Activated gamma-delta T cell treated with Interleukin-2 at 50 U/mL for 16 hours (primary cell): Measurements from ENCODE around the gene PTGDR.

Experiments used
- DNase-seq: peaks from one replicate; pipeline ENCODE4 v3.0.0-alpha.2; 2020

Gene PTGDR

GRCh38 chr14:52266179-52266578 is 1.3 kb upstream of the PTGDR start:
- no peak for DNase-seq

DNA sequence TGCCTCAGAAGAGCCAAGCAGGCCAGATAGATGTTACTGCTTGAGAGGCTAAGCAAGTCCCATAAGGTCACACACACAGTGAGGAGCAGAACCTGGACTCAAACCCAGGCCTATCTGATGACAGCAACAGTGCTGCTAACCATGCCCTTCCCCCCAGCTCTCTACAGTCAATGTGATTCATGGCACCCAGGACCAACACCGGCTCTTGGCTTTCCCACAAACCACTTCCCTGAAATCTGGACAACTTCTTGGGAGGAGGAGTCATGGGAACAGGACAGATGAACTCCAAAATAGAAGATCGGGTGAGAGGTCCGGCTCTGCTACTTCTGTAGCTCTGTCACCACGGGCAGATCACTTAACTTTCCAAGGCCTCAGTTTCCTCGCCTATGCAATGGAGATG is 716 bp upstream of the PTGDR start:
- DNase-seq, result no peak

DNA sequence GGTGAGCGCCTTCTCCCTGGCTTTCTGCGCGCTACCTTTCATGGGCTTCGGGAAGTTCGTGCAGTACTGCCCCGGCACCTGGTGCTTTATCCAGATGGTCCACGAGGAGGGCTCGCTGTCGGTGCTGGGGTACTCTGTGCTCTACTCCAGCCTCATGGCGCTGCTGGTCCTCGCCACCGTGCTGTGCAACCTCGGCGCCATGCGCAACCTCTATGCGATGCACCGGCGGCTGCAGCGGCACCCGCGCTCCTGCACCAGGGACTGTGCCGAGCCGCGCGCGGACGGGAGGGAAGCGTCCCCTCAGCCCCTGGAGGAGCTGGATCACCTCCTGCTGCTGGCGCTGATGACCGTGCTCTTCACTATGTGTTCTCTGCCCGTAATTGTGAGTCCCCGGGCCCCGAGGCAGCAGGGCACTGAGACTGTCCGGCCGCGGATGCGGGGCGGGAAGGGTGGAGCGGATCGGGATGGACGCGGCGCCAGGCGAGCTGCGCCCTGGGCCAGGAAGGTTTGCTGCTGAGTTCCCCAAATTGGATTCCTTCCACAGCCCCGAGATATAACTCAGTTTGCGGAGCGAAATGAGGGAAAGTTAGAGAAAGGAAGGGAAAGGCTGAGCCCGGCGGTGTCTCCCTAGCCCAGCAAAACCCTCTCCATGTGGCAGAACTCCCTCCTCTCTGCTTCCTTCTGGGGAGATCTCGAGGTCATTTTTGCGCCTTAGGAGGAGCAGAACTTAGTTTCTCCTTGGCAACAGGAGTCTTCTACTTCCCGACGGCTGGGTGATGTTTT is 972 bp downstream of the PTGDR start:
- peak; percentile 20 for DNase-seq

- DNase-seq, result no peak
Measured at GRCh38 chr14:52269100-52269499, 1.6 kb downstream of the PTGDR start.

- no peak for DNase-seq
Measured at GRCh38 chr14:52269982-52270381, 2.5 kb downstream of the PTGDR start.

DNA sequence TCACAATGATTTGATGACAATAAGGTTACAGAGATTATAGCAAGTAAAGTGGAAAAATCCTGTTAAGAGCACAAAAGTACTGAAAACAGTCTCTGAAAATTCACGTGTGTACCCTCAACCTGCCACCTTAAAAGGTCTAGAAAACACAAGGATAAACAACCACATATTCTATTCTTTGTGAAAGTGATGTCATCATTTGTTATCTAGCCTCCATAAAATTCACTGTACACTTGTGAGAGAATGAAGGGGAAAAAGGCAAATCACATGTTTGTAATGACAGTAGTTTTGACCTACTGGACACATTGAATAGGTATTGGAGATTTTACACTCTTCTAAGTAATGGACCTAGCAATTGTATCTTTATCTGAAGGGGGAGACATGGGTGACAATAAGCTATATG is 4.0 kb downstream of the PTGDR start:
- DNase-seq, result no peak

DNA sequence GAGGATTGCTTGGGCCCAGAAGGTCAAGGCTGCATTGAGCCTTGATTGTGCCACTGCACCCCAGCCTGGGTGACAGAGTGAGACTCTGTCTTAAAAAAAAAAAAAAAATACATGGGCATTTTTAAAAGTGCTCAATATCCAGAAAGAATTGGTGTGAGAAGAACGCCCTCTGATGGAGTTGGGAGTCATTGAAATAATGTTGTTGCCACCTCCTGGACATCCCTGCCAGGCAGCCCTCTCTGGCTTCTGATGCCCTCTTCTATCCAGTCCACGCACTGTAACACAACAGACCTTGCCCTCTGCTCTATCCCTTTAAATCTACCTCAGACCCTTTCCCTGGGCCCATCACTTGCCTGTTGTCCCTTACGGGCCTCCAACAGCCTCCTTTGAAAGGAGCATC is 4.9 kb downstream of the PTGDR start:
- DNase-seq, result peak; percentile 23

- DNase-seq, result no peak
Measured at GRCh38 chr14:52275372-52275771, 7.9 kb downstream of the PTGDR start.

DNA sequence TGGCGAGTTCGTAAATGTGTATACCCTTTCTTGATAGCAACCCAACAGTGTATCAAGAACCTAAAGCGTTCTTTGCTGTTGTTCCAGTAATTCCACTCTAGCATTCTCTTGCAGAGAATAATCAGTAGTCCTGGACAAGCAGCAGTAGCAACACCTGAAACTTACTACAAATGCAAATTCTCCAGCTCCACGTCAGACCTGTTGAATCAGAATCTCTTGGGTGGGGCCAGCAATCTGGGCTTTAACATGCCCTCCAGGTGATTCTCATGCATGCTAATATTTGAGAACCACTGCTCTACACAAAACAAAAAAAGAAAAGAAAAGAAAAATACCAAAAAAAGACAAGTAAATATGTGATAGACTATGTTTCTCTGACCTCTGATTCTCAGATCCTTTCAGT is 10.1 kb downstream of the PTGDR start:
- no peak for DNase-seq

DNA sequence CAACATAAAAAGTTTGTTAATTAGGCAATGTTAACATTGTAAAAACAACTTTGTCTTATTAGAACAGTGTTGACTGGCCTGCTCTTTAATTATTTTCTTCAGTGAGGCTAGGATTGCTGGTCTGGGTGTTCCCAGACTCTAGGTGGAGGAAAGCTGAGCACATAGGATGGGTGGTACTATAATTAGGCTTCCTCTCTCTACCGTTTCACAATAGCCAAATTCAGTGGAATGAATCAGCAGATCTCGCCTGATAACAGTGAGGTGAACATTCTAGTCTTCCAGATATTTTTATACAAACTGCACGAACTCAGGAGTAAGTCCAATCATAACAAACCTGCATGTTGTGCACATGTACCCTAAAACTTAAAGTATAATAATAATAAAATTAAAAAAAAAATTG is 11.9 kb downstream of the PTGDR start:
- no peak for DNase-seq

DNA sequence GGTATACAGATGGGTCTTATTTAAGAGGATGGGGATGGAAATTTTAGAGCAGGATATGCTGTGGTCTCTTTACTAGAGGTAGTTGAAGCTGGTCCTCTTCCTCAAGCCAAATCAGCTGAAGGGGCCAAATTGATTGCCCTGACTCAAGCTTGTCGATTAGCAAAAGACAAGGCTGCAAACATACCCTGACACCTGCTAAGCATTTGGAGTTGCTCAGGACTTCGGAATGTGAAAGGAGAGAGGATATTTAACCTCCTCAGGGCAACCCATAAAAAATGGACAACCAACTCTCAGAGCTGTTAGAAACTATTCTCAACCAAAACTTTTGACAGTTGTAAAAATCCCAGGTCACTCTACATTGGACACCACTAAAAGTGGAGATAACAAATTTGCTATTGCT is 15.6 kb downstream of the PTGDR start:
- DNase-seq, result no peak

DNA sequence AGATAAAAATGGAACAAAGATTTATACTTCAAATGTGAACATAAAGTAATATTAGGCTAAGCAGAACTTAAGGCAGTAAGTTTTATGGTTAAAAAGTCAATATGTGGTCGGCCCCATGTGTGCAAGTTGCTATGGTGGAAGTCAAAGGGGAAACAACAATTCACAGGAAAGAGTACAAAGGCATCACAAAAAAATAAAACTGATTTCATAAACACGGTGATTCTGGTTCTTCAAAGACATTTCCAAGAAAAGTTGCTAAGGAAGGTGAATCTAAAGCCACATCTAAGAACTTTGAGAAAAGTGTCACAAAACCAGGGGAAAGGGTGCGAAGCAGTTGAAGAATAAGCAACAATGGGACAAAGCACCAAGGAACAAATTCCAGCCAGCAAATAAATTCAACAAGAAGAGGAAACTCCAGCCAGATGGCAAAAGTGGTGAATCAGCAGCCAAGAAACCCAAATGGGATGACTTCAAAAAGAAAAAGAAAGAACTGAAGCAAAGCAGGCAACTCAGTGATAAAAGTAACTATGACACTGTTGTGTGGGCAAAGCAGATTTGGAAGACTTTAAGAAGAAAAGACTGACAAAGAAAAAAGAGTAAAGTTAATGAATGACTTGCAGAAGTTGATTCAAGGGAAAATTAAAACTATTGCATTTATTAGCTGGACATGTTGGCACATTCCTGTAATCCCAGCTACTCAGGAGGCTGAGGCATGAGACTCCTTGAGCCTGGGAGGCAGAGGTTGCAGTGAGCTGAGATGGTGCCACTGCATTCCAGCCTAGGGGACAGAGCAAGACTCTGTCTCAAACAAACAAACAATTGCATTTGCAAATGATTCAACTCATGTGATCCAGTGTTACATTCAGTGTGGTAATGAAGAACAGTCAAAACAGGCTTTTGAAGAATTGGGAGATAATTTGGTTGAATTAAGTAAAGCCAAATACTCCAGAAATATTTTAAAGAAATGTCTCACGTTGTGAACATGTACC is 19.5 kb downstream of the PTGDR start:
- no peak for DNase-seq

GRCh38 chr14:52296378-52296777 is 28.9 kb downstream of the PTGDR start:
- no peak for DNase-seq

GRCh38 chr14:52298795-52299194 is 31.3 kb downstream of the PTGDR start:
- no peak for DNase-seq

DNA sequence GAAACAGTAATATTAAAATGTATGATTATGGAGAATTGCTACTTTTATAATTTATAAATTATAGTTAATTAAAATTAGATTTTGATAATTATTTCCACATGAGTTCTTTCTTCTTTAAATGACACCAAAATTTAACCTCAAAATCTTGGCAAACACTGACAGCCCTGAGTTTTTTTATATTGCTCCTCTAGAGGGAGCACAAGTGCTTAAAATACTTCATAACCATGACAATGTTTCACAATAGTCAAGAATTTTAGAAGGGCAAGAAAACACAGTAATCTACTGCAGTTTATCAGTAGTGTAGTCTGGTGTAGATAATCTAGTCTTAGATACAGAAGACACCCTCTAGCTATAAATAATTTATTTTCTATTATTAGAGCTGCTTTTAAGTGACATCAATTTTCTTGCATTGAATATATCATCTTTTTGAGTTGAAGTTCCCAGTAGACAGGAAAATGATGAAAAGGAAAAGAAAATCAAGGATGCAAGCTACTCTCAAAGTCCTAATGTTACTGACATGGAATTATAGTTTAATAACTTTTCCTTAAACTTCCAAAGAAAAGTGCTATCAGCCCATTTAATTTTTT is 32.3 kb downstream of the PTGDR start:
- DNase-seq, result no peak

DNA sequence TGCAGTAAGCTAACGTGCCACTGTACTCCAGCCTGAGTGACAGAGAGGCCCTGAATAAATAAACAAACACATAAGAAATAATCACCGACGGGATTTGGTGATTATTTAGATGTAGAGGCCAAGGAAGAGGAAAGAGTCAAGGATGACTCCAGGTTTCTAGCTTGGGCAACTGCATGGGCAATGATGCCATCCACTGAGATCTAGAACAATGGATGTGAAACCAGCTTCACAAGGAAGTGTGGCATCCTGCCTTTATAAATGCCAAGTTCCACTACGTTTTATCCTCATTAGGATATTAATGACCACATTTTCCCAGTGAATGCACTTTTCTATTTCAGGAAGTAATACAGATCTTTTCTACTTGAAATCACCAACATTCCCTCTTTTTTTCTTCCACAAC is 35.7 kb downstream of the PTGDR start:
- DNase-seq, result no peak

DNA sequence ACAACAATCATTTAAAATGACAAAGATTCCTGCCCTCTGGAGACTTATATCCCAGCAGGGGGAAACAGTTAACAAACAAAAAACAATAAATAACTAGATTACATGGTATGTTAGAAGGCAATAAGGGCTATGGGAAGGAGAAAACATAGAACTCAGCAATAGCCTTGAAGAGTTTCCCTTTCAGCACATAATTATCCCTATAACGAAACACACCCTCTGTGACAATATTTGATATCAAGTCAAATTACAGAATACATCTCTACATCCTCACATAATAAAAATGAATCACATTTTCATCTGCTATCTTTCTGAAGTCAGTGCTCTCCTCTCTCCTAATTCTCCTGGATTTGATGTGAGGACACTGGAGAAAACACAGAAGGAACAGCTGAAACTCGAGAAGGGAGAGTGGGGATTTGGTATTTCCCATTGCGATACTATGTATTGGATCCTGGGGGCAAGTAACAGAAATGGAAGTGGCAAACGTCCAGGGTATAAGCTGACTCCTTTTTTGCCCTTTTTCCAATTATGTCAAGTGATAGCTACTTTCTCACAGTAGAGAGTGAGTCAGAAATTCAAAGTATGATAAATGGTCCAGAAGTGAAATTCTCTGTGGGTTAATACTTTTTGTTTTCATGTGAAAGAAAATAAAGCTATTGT is 36.9 kb downstream of the PTGDR start:
- no peak for DNase-seq

DNA sequence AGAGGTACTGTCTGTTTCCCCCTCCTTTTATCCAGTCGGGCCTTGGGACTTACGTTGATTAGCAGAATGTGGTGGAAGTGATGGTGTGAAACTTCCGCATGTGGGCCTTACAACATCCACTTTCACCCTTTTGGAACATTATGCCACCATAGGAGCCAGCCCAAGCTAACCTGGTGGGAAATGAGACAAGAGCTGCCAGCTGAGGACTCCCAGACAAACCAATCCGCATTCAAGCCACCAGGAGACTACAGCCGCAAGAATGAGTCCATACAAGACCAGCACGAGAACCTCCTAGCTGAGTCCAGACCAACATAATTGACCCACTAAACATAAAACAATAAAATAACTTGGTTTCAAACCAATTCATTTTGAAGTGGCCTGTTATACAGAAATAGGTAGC is 37.5 kb downstream of the PTGDR start:
- no peak for DNase-seq

DNA sequence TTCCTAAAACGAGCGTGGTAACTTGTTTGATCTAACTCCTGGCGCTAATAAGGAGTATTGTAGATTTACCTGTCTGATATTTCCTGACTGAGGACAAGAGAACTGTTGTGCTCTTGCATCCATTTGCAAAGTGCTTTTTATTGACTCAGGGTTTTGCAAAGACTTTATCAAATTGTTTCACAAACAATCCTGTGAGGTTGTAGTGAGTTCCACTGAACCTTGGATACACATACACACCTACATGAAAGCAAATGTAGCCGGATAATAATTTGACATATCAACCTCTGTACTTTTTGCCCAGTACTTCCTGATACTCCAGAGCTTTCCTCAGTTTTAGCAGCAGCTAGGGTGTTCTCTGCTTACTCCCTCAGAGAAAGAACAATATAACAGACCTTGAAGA is 39.9 kb downstream of the PTGDR start:
- DNase-seq, result no peak

GRCh38 chr14:52307905-52308304 is 40.4 kb downstream of the PTGDR start:
- no peak for DNase-seq

DNA sequence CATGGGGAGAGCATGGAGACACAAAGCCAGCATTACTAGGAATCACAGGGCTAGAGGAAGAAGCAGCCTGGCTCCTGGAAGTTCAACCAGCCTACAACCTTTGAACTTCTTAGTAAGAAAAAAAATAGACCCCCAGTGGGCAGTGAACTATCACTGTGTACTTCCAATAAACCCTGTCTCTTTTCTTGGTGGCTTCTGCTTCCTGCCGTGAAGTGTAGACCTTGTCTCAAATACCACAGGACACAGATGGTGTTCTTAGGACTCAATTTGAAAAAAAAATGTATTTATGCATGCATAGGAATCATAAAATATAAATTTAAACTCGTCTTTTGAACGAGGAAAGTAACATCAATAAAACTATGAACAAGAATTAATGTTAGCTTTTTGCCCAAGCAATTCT is 43.0 kb downstream of the PTGDR start:
- no peak for DNase-seq

GRCh38 chr14:52312931-52313355 is 45.4 kb downstream of the PTGDR start:
- no peak for DNase-seq

- no peak for DNase-seq
Measured at GRCh38 chr14:52313462-52313861, 46.0 kb downstream of the PTGDR start.
